IMR-90 (cell line): ENCODE measurements around the gene TRIM49D2. TPM values are rescaled to one million over a fixed set of nuclear protein-coding genes. Genes with fewer than 3 reads are reported as not detected.
"Not testable (repeated sequence)": the region's sequence is repeated elsewhere in the genome, so short reads cannot be mapped to it uniquely, and the experiment has no call there.

Experiments used
- ATAC-seq: fragments of 200-7000 bp; cut with Tn5 transposase; 2 replicates; pipeline ENCODE4 v1.9.1; 2020; ENCODE audit warnings: low read depth, mild to moderate bottlenecking, moderate library complexity
- BruUV-seq: library from RNA; stranded (reverse); fragments of 400-500 nt; replicated peaks from 2 replicates; lab custom pipeline; 2021; lab: Mats Ljungman, UMichigan
- CTCF ChIA-PET: fragments of 300-600 bp; formaldehyde crosslinking; extraction: SDS; loops from one replicate; lab custom pipeline; 2021; ENCODE audit warnings: antibody characterized with exemption; lab: Yijun Ruan, JAX
- POLR2A ChIA-PET: fragments of 300-600 bp; sonication (Branson Sonifier 250); formaldehyde crosslinking; loops from one replicate; lab custom pipeline; 2022; ENCODE audit warnings: antibody characterized with exemption; ENCODE audit not compliant: unreplicated experiment; lab: Charles Lee
- DNase-seq: peaks from one replicate; pipeline ENCODE4 v3.0.0; 2013
- H2AFZ ChIP-seq: replicated peaks from 2 replicates; pipeline ENCODE3; 2013; ENCODE audit warnings: low read length, mild to moderate bottlenecking; ENCODE audit not compliant: poor library complexity
- H2AK5ac ChIP-seq: 2 replicates; pipeline ENCODE4 v1.6.1; 2013; ENCODE audit warnings: low read depth, low read length, inconsistent platforms
- H2AK9ac ChIP-seq: replicated peaks from 2 replicates; pipeline ENCODE3; 2013; ENCODE audit warnings: mild to moderate bottlenecking, low read depth, low read length, moderate library complexity; ENCODE audit not compliant: poor library complexity
- H2BK120ac ChIP-seq: 2 replicates; pipeline ENCODE4 v1.6.1; 2013; ENCODE audit warnings: low read depth, low read length, inconsistent platforms
- H2BK15ac ChIP-seq: 3 replicates; pipeline ENCODE4 v1.6.1; 2013; ENCODE audit warnings: low read depth, low read length, inconsistent platforms
- H2BK20ac ChIP-seq: 2 replicates; pipeline ENCODE4 v1.6.1; 2013; ENCODE audit warnings: low read depth, mild to moderate bottlenecking, inconsistent platforms, low read length, moderate library complexity
- H2BK5ac ChIP-seq: 2 replicates; pipeline ENCODE4 v1.6.1; 2013; ENCODE audit warnings: mild to moderate bottlenecking, low read depth, low read length, inconsistent platforms; ENCODE audit not compliant: poor library complexity, severe bottlenecking
- H3K14ac ChIP-seq: replicated peaks from 2 replicates; pipeline ENCODE4 v1.6.1; 2013; ENCODE audit warnings: low read depth, low read length, inconsistent platforms
- H3K18ac ChIP-seq: 2 replicates; pipeline ENCODE4 v1.6.1; 2013; ENCODE audit warnings: low read depth, low read length, control low read depth
- H3K23ac ChIP-seq: 2 replicates; pipeline ENCODE4 v1.6.1; 2013; ENCODE audit warnings: low read depth, low read length, inconsistent platforms
- H3K27ac ChIP-seq: 2 replicates; pipeline ENCODE4 v1.5.1; 2013; ENCODE audit warnings: mild to moderate bottlenecking, control low read depth, low read length; ENCODE audit not compliant: insufficient read depth
- H3K27me3 ChIP-seq: 2 replicates; pipeline ENCODE4 v1.6.1; 2013; ENCODE audit warnings: low read length; ENCODE audit not compliant: control insufficient read depth, insufficient read depth
- H3K36me3 ChIP-seq: 2 replicates; pipeline ENCODE4 v1.6.1; 2013; ENCODE audit warnings: low read length, mixed read lengths; ENCODE audit not compliant: control insufficient read depth, insufficient read depth
- H3K4ac ChIP-seq: 2 replicates; pipeline ENCODE4 v1.6.1; 2013; ENCODE audit warnings: low read depth, low read length, inconsistent platforms
- H3K4me1 ChIP-seq: 2 replicates; pipeline ENCODE4 v1.6.1; 2013; ENCODE audit warnings: low read length, mixed read lengths; ENCODE audit not compliant: control insufficient read depth, insufficient read depth
- H3K4me2 ChIP-seq: 2 replicates; pipeline ENCODE4 v1.6.1; 2013; ENCODE audit warnings: low read depth, mild to moderate bottlenecking, control low read depth, low read length, moderate library complexity
- H3K4me3 ChIP-seq: 2 replicates; pipeline ENCODE4 v1.5.1; 2013; ENCODE audit warnings: low read depth, mild to moderate bottlenecking, control low read depth, low read length, moderate library complexity; ENCODE audit not compliant: insufficient read depth
- H3K56ac ChIP-seq: 2 replicates; pipeline ENCODE4 v1.6.1; 2013; ENCODE audit warnings: low read length, inconsistent platforms; ENCODE audit not compliant: insufficient read depth; ENCODE audit errors: extremely low read depth
- H3K79me1 ChIP-seq, 2 experiments: 2 replicates each; pipeline ENCODE4 v1.6.1; 2013; ENCODE audit warnings: low read length in 2 of 2, inconsistent platforms in 1 of 2, low read depth in 1 of 2
- H3K9ac ChIP-seq: 2 replicates; pipeline ENCODE4 v1.6.1; 2013; ENCODE audit warnings: low read depth, low read length, control low read depth
- H3K9me1 ChIP-seq: 2 replicates; pipeline ENCODE4 v1.6.1; 2013; ENCODE audit warnings: low read length, inconsistent platforms; ENCODE audit not compliant: insufficient read depth
- H3K9me3 ChIP-seq: 2 replicates; pipeline ENCODE4 v1.6.1; 2013; ENCODE audit warnings: low read length; ENCODE audit not compliant: control insufficient read depth, insufficient read depth
- H4K20me1 ChIP-seq: 2 replicates; pipeline ENCODE4 v1.6.1; 2013; ENCODE audit warnings: low read length, inconsistent platforms; ENCODE audit not compliant: insufficient read depth
- H4K5ac ChIP-seq: 2 replicates; pipeline ENCODE4 v1.6.1; 2013; ENCODE audit warnings: mild to moderate bottlenecking, low read depth, low read length, control low read depth
- H4K8ac ChIP-seq, 2 experiments: 2 replicates each; pipeline ENCODE4 v1.6.1; 2013; ENCODE audit warnings: low read depth in 2 of 2, low read length in 2 of 2, control low read depth in 1 of 2, inconsistent platforms in 1 of 2
- H4K91ac ChIP-seq: 2 replicates; pipeline ENCODE4 v1.6.1; 2013; ENCODE audit warnings: low read depth, low read length, inconsistent platforms; ENCODE audit not compliant: insufficient read depth
- WGBS, 2 experiments: methylation state at CpG; one replicate each; pipeline versions ENCODE4 v1.1.5 to v1.1.7; 2013; ENCODE audit warnings: missing lambda C conversion rate in 2 of 2; ENCODE audit not compliant: insufficient read length in 1 of 2; ENCODE audit errors: extremely low coverage in 2 of 2; 5-methylcytosine and 5-hydroxymethylcytosine counted together
- dilution Hi-C: fragments of 300-500 bp; cut with HindIII; formaldehyde crosslinking; loops from one replicate; pipeline ENCODE4 v1.14.3; 2018; ENCODE audit warnings: low sequenced_read_pairs; ENCODE audit not compliant: unreplicated experiment
- in situ Hi-C: fragments of 300-500 bp; cut with MboI; formaldehyde crosslinking; loops from 3 replicates; pipeline ENCODE4 v1.14.3; 2019; ENCODE audit warnings: low sequenced_read_pairs, inconsistent platforms, mixed read lengths
- intact Hi-C: fragments of 100-400 bp; cut with micrococcal nuclease; formaldehyde crosslinking; loops from 2 replicates; pipeline ENCODE4 v1.10.0; 2022
- polyA plus RNA-seq, 3 experiments: library from polyadenylated mRNA; depleted of rRNA; stranded (reverse); fragments of >200 nt; gene quantifications; 2 replicates each; pipeline ENCODE4 v1.2.3, GENCODE V29; 2012; ENCODE audit warnings: low replicate concordance in 1 of 3
- total RNA-seq: library from RNA; depleted of rRNA; stranded (reverse); fragments of >200 nt; gene quantifications from 2 replicates; pipeline ENCODE4 v1.2.3, GENCODE V29; 2012

The TRIM49D2 gene
- total and polyA plus RNA-seq, 2 of the 4 experiments (the other 2 are of a cell fraction): not detected

GRCh38 chr11:89893245-89893644 is 30.6 kb upstream of the TRIM49D2 start:
- H2BK15ac ChIP-seq, H2BK120ac ChIP-seq, H3K4me3 ChIP-seq, H2AK9ac ChIP-seq, H3K79me1 ChIP-seq, H3K27ac ChIP-seq, H3K18ac ChIP-seq, H2BK5ac ChIP-seq, DNase-seq, BruUV-seq, H2BK20ac ChIP-seq, H3K36me3 ChIP-seq, H3K4me1 ChIP-seq, H3K4ac ChIP-seq, H4K20me1 ChIP-seq, H2AFZ ChIP-seq, dilution Hi-C loops, H3K23ac ChIP-seq, intact Hi-C loops, H2AK5ac ChIP-seq, H3K9ac ChIP-seq, H3K4me2 ChIP-seq, CTCF ChIA-PET, H4K91ac ChIP-seq, H3K27me3 ChIP-seq, H4K8ac ChIP-seq, in situ Hi-C loops, ATAC-seq, H3K56ac ChIP-seq, H3K9me1 ChIP-seq, POLR2A ChIA-PET, H3K9me3 ChIP-seq, H3K14ac ChIP-seq, H4K5ac ChIP-seq: not testable (repeated sequence)
- no CpG with 5 or more reads among the region's 3 CpGs for WGBS, 2 experiments

GRCh38 chr11:89900809-89901208 is 23.1 kb upstream of the TRIM49D2 start:
- H3K79me1 ChIP-seq, H2BK120ac ChIP-seq, H3K4me2 ChIP-seq, H2AK5ac ChIP-seq, H3K23ac ChIP-seq, H2AFZ ChIP-seq, dilution Hi-C loops, H3K9me3 ChIP-seq, POLR2A ChIA-PET, H4K5ac ChIP-seq, H2AK9ac ChIP-seq, H3K9me1 ChIP-seq, H2BK15ac ChIP-seq, H3K56ac ChIP-seq, intact Hi-C loops, H4K8ac ChIP-seq, H3K36me3 ChIP-seq, H3K18ac ChIP-seq, H3K4me1 ChIP-seq, H4K91ac ChIP-seq, DNase-seq, in situ Hi-C loops, H3K14ac ChIP-seq, H3K4ac ChIP-seq, H3K4me3 ChIP-seq, H2BK20ac ChIP-seq, H3K27me3 ChIP-seq, ATAC-seq, CTCF ChIA-PET, H3K27ac ChIP-seq, BruUV-seq, H2BK5ac ChIP-seq, H3K9ac ChIP-seq, H4K20me1 ChIP-seq: not testable (repeated sequence)
- no CpG with 5 or more reads among the region's 14 CpGs for WGBS, 2 experiments
